ENCODE data around the gene IRS2. TPM values are rescaled to one million over a fixed set of nuclear protein-coding genes. Genes with fewer than 3 reads are reported as not detected.

Gene IRS2
- total RNA-seq, 2 donors from 2014 or later = 2.3 to 2.7 TPM

GRCh38 chr13:109728791-109729731 is 57.3 kb downstream of the IRS2 start:
- Mint-ChIP-seq H3K27me3 (peaks cover 23% of the 10 kb centered on the region), H3K9me3 (no peaks in the 10 kb centered on the region), H3K27ac (no peak overlapping the region), H3K4me3 (no peak overlapping the region), H3K4me1 (peaks cover 10% of the 10 kb centered on the region), H3K36me3 (ENCODE audit: low read depth) (no peaks in the 10 kb centered on the region)
- ATAC-seq (replicated peaks) = no peak

GRCh38 chr13:109728061-109728460 is 58.3 kb downstream of the IRS2 start:
- Mint-ChIP-seq H3K9me3 (no peaks in the 10 kb centered on the region), H3K4me1 (no peaks in the 10 kb centered on the region)
- no peak for ATAC-seq (replicated peaks)

DNA sequence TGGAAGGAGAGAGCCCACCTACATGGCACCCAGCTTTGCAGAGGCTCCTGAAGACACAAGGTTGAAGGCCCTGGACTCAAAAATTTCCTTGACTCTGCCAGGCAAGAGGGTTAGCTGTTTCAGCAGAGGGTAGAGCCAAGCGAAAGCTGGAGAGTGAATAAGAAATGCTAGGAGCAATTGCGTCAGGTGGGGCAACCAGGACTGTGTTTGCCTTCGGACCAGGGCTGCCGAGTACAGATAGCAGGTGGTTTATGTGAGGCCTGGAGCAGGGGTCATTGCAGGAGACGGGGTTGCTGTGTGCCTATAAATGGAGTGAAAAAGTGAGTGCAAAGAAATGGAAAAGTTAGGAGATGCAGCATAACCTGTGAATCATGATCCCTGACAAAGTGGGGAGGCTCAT is 59.1 kb downstream of the IRS2 start:
- no peaks in the 10 kb centered on the region for H3K36me3 Mint-ChIP-seq (ENCODE audit: low read depth)

More at GRCh38 chr13:109728061-109728460, 58.3 kb downstream of the IRS2 start:
- H3K36me3 Mint-ChIP-seq (ENCODE audit: low read depth) = no peaks in the 10 kb centered on the region
- H3K27ac Mint-ChIP-seq = no peak overlapping the region
- H3K27me3 Mint-ChIP-seq = peaks cover 23% of the 10 kb centered on the region
- no peak overlapping the region for H3K4me3 Mint-ChIP-seq

GRCh38 chr13:109725995-109726637 is 60.3 kb downstream of the IRS2 start:
- Mint-ChIP-seq H3K9me3 (no peaks in the 10 kb centered on the region), H3K36me3 (ENCODE audit: low read depth) (no peaks in the 10 kb centered on the region), H3K4me3 (no peak overlapping the region), H3K27me3 (peaks cover 19% of the 10 kb centered on the region), H3K4me1 (no peaks in the 10 kb centered on the region), H3K27ac (no peak overlapping the region)
- ATAC-seq (replicated peaks) = no peak

More for the DNA sequence above, 59.1 kb downstream of the IRS2 start:
- H3K4me1 Mint-ChIP-seq = no peaks in the 10 kb centered on the region
- H3K27ac Mint-ChIP-seq = no peak overlapping the region
- peaks cover 23% of the 10 kb centered on the region for H3K27me3 Mint-ChIP-seq
- no peak overlapping the region for H3K4me3 Mint-ChIP-seq
- no peaks in the 10 kb centered on the region for H3K9me3 Mint-ChIP-seq
- ATAC-seq (replicated peaks) = no peak

DNA sequence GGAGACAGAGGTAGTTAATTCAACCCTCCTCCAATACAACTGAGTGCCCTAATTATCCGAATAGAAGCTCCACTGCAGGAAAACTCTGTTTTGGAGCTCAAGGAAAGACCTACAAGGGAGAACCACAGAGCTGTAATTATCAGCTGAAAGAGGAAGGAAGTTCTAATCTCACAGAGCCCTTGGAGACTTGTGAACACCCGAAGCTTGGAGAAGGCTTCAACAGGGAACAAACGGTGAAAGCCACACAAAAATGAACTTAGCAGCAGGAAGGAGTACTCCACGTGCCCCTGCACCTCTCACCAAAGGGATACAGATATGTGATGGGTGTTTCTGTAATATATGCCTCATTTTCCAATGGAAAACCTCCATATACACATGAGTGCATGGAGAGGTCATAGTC is 61.1 kb downstream of the IRS2 start:
- no peak for ATAC-seq (replicated peaks)
- no peaks in the 10 kb centered on the region for H3K4me1 Mint-ChIP-seq
- H3K27ac Mint-ChIP-seq = no peak overlapping the region
- peaks cover 26% of the 10 kb centered on the region for H3K27me3 Mint-ChIP-seq
- no peaks in the 10 kb centered on the region for H3K36me3 Mint-ChIP-seq (ENCODE audit: low read depth)
- H3K4me3 Mint-ChIP-seq = no peak overlapping the region
- no peaks in the 10 kb centered on the region for H3K9me3 Mint-ChIP-seq

- no peak for ATAC-seq (replicated peaks)
These were observed 61.8 kb downstream of the IRS2 start for GRCh38 chr13:109724603-109725002.

GRCh38 chr13:109723046-109723445 is 63.3 kb downstream of the IRS2 start:
- Mint-ChIP-seq H3K36me3 (ENCODE audit: low read depth) (no peaks in the 10 kb centered on the region), H3K27me3 (peaks cover 14% of the 10 kb centered on the region), H3K9me3 (no peaks in the 10 kb centered on the region), H3K4me3 (no peak overlapping the region), H3K4me1 (no peaks in the 10 kb centered on the region), H3K27ac (no peak overlapping the region)
- ATAC-seq (replicated peaks) = no peak

More at GRCh38 chr13:109724603-109725002, 61.8 kb downstream of the IRS2 start:
- Mint-ChIP-seq H3K27ac (no peak overlapping the region), H3K4me3 (no peak overlapping the region), H3K36me3 (ENCODE audit: low read depth) (no peaks in the 10 kb centered on the region), H3K27me3 (peaks cover 25% of the 10 kb centered on the region), H3K4me1 (no peaks in the 10 kb centered on the region), H3K9me3 (no peaks in the 10 kb centered on the region)

GRCh38 chr13:109722068-109722467 is 64.3 kb downstream of the IRS2 start:
- H3K9me3 Mint-ChIP-seq = no peaks in the 10 kb centered on the region
- H3K27me3 Mint-ChIP-seq = peaks cover 16% of the 10 kb centered on the region
- no peak overlapping the region for H3K4me3 Mint-ChIP-seq
- no peak for ATAC-seq (replicated peaks)
- no peak overlapping the region for H3K27ac Mint-ChIP-seq
- H3K36me3 Mint-ChIP-seq (ENCODE audit: low read depth) = no peaks in the 10 kb centered on the region
- H3K4me1 Mint-ChIP-seq = no peaks in the 10 kb centered on the region

- Mint-ChIP-seq H3K27me3 (peaks cover 16% of the 10 kb centered on the region), H3K27ac (no peak overlapping the region), H3K4me3 (no peak overlapping the region), H3K36me3 (ENCODE audit: low read depth) (no peaks in the 10 kb centered on the region), H3K4me1 (no peaks in the 10 kb centered on the region), H3K9me3 (no peaks in the 10 kb centered on the region)
- ATAC-seq (replicated peaks) = no peak
These were observed 65.6 kb downstream of the IRS2 start for GRCh38 chr13:109720758-109721184.

DNA sequence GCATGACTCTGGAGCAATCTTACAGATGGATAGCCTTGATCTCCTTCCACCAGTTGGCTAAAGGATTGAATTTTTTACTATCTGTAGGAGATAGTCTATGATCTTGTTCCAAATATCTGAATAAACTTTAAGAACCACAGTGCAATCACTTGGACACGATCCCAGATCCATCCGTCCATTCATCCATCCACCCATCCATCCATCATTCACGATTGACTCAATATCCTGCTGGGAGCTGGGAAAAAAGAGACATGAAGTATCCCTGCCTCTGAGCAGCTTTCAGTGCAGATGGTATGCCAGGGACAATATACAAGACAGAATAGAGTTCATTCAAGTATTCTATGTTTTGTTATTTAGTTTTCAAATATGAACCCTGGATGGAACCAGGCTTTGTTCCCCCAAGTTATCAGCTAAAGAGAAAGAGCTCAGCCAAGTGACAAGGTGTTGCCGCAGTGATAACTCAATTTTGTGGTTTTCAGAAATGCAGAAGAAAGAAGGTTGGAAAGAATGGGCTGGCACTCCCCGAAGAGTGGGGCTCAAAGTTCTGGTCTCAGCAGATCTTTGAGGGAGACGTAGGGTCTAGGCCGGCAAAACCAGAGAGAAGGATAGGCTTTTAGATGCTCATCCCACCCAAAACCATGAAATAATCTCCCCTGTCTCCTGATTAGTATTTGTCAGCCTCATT is 66.3 kb downstream of the IRS2 start:
- ATAC-seq (replicated peaks) = no peak
- Mint-ChIP-seq H3K4me1 (no peaks in the 10 kb centered on the region), H3K27ac (no peak overlapping the region), H3K4me3 (no peak overlapping the region), H3K9me3 (no peaks in the 10 kb centered on the region), H3K27me3 (peaks cover 18% of the 10 kb centered on the region), H3K36me3 (ENCODE audit: low read depth) (no peaks in the 10 kb centered on the region)

DNA sequence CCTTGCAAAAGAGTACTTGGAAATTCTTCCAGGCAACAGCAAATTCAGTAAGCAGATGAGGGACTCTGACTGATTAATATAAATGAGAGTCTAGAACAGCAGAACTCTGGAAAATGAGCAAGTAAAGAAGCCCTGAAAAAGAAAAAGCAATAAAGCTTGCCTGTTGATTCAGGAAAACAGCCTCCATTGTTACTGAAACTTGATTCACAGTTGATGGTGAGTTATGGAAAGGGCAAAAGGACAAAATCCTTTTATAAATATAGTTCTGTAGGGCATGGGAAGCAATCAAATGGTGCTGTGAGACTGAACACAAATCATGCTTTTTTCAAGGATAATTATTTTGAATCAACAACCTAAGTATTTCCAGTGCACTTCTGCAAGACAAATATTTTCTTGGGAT is 67.7 kb downstream of the IRS2 start:
- Mint-ChIP-seq H3K9me3 (no peaks in the 10 kb centered on the region), H3K27me3 (peaks cover 22% of the 10 kb centered on the region), H3K4me3 (no peak overlapping the region), H3K4me1 (no peaks in the 10 kb centered on the region), H3K36me3 (ENCODE audit: low read depth) (no peaks in the 10 kb centered on the region), H3K27ac (no peak overlapping the region)
- no peak for ATAC-seq (replicated peaks)

DNA sequence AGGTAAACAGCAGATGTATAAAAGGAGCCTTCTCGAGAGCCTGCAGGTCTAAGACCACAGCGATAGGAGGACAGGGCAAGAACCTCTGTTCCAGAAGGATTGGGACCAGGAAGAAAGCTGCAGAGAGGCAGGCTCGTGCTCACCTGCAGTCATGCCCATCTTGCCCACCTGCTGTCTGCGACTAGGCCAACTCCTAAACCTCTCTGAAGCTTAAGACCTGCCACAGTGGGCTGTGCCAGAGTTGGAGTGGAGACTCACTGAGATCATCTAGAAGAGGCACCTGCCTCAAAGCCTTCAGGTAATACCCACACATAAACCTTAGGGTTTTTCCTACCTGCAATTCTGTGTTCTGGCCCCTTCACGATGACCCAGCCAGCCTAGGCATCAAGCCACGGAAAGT is 68.7 kb downstream of the IRS2 start:
- ATAC-seq (replicated peaks) = no peak
- Mint-ChIP-seq H3K9me3 (no peaks in the 10 kb centered on the region), H3K36me3 (ENCODE audit: low read depth) (no peaks in the 10 kb centered on the region), H3K4me1 (no peaks in the 10 kb centered on the region), H3K27me3 (peaks cover 22% of the 10 kb centered on the region), H3K27ac (no peak overlapping the region), H3K4me3 (no peak overlapping the region)

DNA sequence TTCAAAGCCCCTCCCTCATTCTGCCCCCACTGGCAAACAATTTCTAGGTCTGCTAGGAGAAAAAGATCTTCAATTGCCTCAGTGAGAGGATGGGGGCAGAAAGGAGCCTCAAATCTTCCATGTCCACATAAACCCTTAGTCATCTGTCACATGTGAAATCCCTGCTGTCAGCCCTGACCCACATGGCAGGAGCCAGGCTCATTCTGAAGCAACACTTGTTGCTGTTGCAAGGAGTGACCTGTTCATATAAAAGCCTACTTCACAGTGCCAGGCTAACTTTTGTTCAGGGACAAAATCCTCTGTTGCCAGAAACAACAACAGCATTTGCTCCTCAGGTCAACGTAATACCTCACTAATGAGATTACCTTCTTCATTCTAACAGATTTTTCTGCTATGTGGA is 70.5 kb downstream of the IRS2 start:
- ATAC-seq (replicated peaks) = no peak
- no peak overlapping the region for H3K4me3 Mint-ChIP-seq

DNA sequence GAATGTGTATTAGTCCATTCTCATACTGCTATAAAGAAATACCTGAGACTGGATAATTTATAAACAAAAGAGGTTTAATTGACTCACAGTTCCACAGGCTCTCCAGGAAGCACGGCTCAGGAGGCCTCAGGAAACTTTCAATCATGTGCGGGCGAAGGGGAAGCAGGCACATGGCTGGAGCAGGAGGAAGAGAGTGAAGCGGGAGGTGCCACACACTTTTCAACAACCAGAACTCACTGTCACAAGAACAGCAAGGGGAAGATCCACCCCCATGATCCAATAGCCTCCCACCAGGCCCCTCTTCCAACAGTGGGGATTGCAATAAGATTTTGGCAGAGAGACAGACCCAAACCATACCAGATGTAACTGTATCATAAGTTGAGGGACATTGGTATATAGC is 72.7 kb downstream of the IRS2 start:
- Mint-ChIP-seq H3K36me3 (ENCODE audit: low read depth) (no peaks in the 10 kb centered on the region), H3K4me3 (no peak overlapping the region), H3K9me3 (no peaks in the 10 kb centered on the region), H3K27me3 (peaks cover 13% of the 10 kb centered on the region), H3K4me1 (no peaks in the 10 kb centered on the region), H3K27ac (no peak overlapping the region)
- ATAC-seq (replicated peaks) = no peak

More for the DNA sequence above, 70.5 kb downstream of the IRS2 start:
- Mint-ChIP-seq H3K27me3 (peaks cover 20% of the 10 kb centered on the region), H3K27ac (no peak overlapping the region), H3K4me1 (no peaks in the 10 kb centered on the region), H3K9me3 (no peaks in the 10 kb centered on the region), H3K36me3 (ENCODE audit: low read depth) (no peaks in the 10 kb centered on the region)

Measured in activated T-helper 17 cell treated with anti-CD3 and anti-CD28 coated beads, Interleukin-2, amount 50 U/mL, for 72 hours (primary cell).